ENCODE data around the gene VAMP3.
A peak's percentile ranks its signal among the peaks of the same experiment; 100 is the strongest.
"Not testable (repeated sequence)": the region's sequence is repeated elsewhere in the genome, so short reads cannot be mapped to it uniquely, and the experiment has no call there.

Gene VAMP3

DNA sequence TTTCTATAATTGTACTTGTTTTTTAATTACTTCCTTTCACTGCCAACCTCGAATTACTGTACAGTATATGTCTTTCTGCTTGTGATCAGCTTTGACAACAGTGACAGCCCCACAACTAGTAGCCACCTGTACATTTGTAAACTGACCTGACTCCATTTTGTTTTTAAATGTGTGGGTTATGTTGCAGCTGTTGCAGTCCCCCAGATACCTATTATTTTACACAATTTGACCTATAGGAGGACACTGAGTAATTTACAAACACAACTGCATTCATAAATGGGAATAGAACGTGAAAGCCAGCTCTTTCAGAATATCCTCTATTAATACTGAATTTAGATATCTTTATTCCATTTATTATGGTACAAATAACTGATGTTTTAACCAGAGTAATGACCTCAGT, 2.5 kb upstream of the VAMP3 start:
- DNase-seq, result no peak

GRCh38 chr1:7769673-7770412, 1.3 kb upstream of the VAMP3 start:
- no peak for DNase-seq

GRCh38 chr1:7770669-7770996, 463 bp upstream of the VAMP3 start:
- peak; percentile 86 to 87 for DNase-seq

GRCh38 chr1:7771823-7772299, 765 bp downstream of the VAMP3 start:
- DNase-seq, result peak in 1 of 2 donors; percentile 19

DNA sequence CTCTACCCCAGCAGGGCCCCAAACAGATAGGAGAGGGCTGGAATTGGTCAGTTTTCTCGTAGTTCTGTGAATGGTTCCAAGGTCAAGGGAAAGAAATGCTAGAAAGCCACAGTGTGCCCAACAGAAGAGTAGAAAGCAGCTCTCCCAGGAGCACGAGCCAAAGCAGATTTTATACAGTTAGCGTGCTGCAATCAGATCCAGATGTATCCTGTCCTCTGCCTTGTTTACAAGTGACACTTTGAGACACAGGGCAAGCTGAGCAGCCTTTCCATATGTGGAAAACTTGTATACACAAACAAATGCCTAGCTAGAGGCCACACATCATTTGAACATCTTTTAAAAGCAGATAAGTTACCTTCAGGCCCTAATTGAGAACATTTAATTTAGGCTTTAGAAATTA, 6.5 kb downstream of the VAMP3 start:
- DNase-seq, result no peak

- no peak for DNase-seq
Measured at GRCh38 chr1:7778133-7778628, 7.1 kb downstream of the VAMP3 start.

GRCh38 chr1:7780976-7781375, 9.9 kb downstream of the VAMP3 start:
- no peak for DNase-seq

GRCh38 chr1:7781501-7781900, 10.4 kb downstream of the VAMP3 start:
- DNase-seq, result peak; percentile 30 to 54

GRCh38 chr1:7781923-7782495, 10.9 kb downstream of the VAMP3 start:
- DNase-seq, result peak; percentile 11 to 43

DNA sequence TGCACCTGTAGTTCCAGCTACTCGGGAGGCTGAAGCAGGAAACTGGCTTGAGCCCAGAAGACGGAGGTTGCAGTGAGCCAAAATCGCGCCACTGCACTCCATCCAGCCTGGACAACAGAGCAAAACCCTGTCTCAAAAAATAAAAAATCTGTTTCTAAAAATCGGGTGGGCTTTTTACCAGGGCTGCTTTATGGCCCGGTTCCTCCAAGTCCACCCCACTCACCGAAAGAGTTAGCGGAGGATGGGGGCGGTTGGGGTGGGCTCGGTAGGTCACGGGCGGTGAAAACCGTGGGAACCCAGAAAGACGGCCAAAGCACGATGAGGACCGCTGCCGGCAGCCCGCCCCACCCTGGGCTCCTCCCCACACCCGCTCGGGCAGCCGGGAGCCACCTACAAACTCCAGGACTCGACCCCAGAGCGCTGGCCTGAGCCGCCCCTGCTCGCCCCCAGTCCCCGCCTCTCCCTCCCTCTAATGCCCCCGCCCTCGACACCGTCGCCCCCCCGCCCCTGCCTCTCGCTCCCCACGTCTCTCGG, 12.1 kb downstream of the VAMP3 start:
- DNase-seq, result peak; percentile 39 to 49

DNA sequence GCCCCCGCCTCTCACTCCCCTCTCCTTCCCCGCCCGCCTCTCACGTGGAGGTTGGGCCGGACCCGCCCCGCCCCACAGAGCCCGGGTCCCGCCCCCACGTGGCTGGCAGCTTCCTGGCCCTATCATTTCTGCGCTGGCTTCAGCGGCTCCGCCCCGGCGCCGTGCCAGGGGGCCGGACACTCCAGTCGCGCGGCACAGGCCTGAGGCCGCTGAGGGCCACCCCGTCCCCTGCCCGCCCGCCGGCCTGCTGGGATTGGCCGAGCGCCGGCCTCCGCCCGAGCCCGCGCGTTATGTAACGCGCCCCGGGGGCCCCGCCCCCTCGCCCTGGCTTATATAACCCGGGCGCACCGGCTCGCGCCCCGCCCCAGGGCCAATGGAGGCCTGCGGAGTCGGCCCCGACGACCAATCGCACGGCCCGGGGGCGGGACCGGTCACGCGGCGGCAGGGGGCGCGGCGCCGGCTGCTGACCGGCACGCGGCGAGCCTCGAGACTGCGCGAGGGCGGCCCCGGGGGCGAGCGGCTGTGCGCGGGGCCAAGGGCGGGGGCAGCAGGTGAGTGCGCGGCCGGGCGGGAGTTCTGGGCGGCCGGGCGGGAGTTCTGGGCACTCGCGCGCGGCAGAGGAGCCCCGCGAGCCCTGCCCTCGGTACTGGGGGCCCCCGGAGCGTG, 12.9 kb downstream of the VAMP3 start, which contains the start of gene PER3:
PER3 (plus strand) TSS at position 466 of the 666 bp plus-strand sequence. CDS start 587 bp downstream, outside the sequence.
- DNase-seq, result peak; percentile 97 to 98

DNA sequence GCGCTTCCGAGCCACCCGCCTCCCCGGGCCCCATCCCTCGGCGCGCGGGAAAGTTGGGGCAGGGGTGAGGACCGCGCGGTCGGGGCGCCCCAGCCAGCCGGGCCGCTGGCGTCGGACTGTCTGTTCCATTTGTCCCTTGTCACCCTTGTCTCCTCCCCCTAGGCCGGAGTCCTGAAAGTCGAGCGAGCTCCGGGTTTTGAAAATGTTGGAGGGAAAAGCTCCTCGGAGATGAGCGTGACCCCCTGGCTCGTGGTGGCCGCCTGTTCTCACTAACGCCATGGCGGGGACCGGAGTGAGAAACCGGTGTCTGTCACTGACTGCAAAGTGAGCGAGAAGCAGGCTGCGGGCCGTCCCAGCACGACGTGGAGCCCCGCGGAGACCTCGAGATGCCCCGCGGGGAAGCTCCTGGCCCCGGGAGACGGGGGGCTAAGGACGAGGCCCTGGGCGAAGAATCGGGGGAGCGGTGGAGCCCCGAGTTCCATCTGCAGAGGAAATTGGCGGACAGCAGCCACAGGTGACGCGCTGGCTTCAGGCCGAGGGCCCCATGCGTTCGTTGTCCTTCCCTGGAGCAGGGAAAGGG, 13.5 kb downstream of the VAMP3 start:
- DNase-seq, result no peak

DNA sequence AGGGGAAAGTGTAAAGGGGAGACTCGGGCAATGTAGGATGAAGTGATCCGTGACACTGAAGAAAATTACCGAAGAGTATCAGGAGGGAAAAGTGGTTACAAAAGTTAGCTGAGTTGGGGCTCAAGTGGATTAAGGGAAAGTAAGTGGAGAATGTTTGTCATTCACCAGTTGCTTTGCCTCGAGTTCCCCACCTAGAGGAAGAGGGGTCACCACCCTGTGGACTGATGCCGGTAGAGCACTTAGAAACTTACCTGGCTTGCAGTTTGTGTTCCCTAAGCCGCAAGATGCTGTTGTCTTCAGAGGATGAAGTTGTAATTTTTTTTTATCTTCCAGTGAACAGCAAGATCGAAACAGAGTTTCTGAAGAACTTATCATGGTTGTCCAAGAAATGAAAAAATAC, 14.0 kb downstream of the VAMP3 start:
- DNase-seq, result no peak

- DNase-seq, result peak; percentile 54 to 62
Measured at GRCh38 chr1:7786795-7787194, 15.7 kb downstream of the VAMP3 start.

DNA sequence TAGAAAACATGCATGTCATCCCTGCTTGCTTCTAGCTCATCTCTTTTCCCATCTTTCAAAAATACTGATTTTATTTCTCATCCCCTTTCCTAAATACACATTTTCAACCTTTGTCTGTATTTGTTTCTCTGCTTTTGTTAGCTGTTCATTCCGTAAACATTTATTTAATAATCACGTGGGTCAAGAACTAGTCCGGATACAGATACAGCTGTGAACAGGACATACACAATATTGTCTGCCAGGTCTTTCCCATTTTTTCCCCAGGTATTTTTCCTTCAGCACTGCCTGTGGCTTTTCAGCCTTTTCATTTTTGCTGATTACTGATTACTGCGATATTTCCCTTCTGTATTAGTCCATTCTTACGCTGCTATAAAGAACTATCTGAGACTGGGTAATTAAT, 18.7 kb downstream of the VAMP3 start:
- DNase-seq, result no peak

GRCh38 chr1:7791027-7791426, 19.9 kb downstream of the VAMP3 start:
- not testable (repeated sequence) for DNase-seq

GRCh38 chr1:7795406-7795805, 24.3 kb downstream of the VAMP3 start:
- no peak for DNase-seq

GRCh38 chr1:7805460-7805859, 34.4 kb downstream of the VAMP3 start:
- DNase-seq, result no peak

GRCh38 chr1:7808253-7808844, 37.3 kb downstream of the VAMP3 start:
- peak in 1 of 2 donors; percentile 43 for DNase-seq

- no peak for DNase-seq
Measured at GRCh38 chr1:7809742-7810141, 38.6 kb downstream of the VAMP3 start.

DNA sequence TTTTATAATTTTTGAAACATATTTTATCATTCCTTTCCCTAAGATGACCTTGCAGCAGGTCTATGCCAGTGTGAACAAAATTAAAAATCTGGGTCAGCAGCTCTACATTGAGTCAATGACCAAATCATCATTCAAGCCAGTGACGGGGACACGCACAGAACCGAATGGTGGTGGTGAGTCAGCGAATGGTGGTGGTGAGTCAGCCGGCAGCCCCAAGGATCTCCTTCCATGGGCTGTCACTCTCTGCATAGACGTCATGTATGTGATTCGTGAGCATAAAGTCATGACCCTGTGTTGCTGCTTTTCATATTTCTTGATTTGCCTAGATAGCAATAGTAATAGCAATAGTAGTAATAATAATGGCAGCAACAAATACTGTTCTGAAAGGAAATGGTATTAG, 39.3 kb downstream of the VAMP3 start:
- DNase-seq, result peak; percentile 80 to 93

DNA sequence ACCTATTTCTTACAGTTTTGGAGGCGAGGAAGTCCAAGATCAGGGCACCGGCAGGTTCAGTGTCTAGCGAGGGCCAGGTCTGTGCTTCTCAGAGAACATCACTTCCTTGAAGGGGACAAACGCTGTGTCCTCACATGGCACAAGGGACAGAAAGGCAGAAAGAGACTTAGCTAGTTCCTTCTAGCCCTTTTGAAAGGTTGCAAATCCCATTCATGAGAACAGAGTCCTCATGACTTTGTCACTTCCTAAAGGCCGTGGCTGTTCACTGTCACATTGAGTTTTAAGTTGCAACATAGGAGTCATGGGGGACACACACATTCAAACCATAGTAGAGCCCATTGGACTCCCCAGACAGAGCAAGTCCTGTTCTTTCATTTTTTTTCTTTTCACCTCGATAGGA, 40.4 kb downstream of the VAMP3 start:
- peak; percentile 91 to 94 for DNase-seq

Data from inflammatory macrophage (primary cell).